ENCODE data around the gene MRGPRD. TPM values are rescaled to one million over a fixed set of nuclear protein-coding genes. Genes with fewer than 3 reads are reported as not detected.

Gene MRGPRD
- total and polyA plus RNA-seq, 2 of the 8 experiments (the other 6 are each of a cell fraction or from before 2014, with no cell fraction given): not detected

GRCh38 chr11:68976563-68976962 is 4.2 kb downstream of the MRGPRD start:
- 96% methylated on average over 3 of the region's 4 CpGs; no CpG with 5 or more reads in 1 of the 2 experiments for WGBS, 2 experiments (ENCODE audit: extremely low coverage in 1 of 2, insufficient coverage in 1 of 2, insufficient read length in 1 of 2, insufficient replicate concordance in 2 of 2, low coverage in 1 of 2, low lambda C conversion rate in 2 of 2, missing lambda C conversion rate in 1 of 2)
- H2BK20ac ChIP-seq (ENCODE audit: low read length): no peak overlapping the region
- FAIRE-seq: no peak

More at GRCh38 chr11:68976563-68976962, 4.2 kb downstream of the MRGPRD start:
- TF ChIP-seq RAD21 (IDR thresholded peaks at IDR 0.05 in 1 of 2, conservative IDR thresholded peaks at IDR 0.05 in 1 of 2; ENCODE audit: low read depth in 2 of 2, low read length in 2 of 2) (no peak), TBP (IDR thresholded peaks at IDR 0.05; ENCODE audit: low read depth, low read length) (no peak), ASH2L (IDR thresholded peaks at IDR 0.05; ENCODE audit: low read length) (no peak)
- Histone ChIP-seq H3K4me2 (ENCODE audit: insufficient read depth in 1 of 2, low read depth in 2 of 2, low read length in 2 of 2) (no peak overlapping the region), H3K79me1 (ENCODE audit: low read depth, low read length) (no peaks in the 10 kb centered on the region), H2BK5ac (ENCODE audit: low read depth, low read length) (no peak overlapping the region), H3K23ac (ENCODE audit: insufficient read length) (no peak overlapping the region), H2AK5ac (ENCODE audit: low read depth, low read length) (no peak overlapping the region), H4K8ac (ENCODE audit: extremely low read depth, insufficient read depth, low read length) (no peak overlapping the region), H2BK15ac (ENCODE audit: low read length) (no peak overlapping the region), H3K14ac (ENCODE audit: insufficient read length) (no peak overlapping the region), H3K79me2 (ENCODE audit: control insufficient read depth in 1 of 2, insufficient read depth in 2 of 2, low read length in 2 of 2) (no peaks in the 10 kb centered on the region), H3K23me2 (ENCODE audit: low read depth, low read length) (no peaks in the 10 kb centered on the region), H3K36me3 (ENCODE audit: control insufficient read depth in 2 of 4, insufficient read depth in 4 of 4, low read length in 3 of 4) (no peaks in the 10 kb centered on the region), H3K4me3 (ENCODE audit: extremely low read depth in 1 of 4, insufficient read depth in 2 of 4, low read depth in 3 of 4, low read length in 4 of 4) (no peak overlapping the region), H3K27me3 (replicated peaks in 1 of 4; ENCODE audit: control insufficient read depth in 3 of 4, extremely low read depth in 1 of 4, insufficient read depth in 3 of 4, low read length in 3 of 4) (no peaks in the 10 kb centered on the region; a peak in 2 of 7 replicates), H2BK120ac (replicated peaks; ENCODE audit: low read depth, low read length) (no peak overlapping the region), H3K4me1 (replicated peaks in 1 of 4; ENCODE audit: control insufficient read depth in 3 of 4, insufficient read depth in 4 of 4, low read length in 3 of 4) (peaks cover 0 to 3% (median 1%) of the 10 kb centered on the region in 4 experiments; a peak in 1 of 7 replicates), H4K91ac (replicated peaks; ENCODE audit: insufficient read length, low read length) (no peak overlapping the region), H3K56ac (replicated peaks; ENCODE audit: insufficient read length, low read depth, low read length) (no peak overlapping the region), H3K4ac (replicated peaks; ENCODE audit: insufficient read length, low read depth, low read length) (no peak overlapping the region), H3K27ac (ENCODE audit: low read depth, low read length) (no peak overlapping the region), H4K5ac (ENCODE audit: insufficient read length, low read depth, low read length) (no peak overlapping the region), H3K9me3 (ENCODE audit: insufficient read depth in 2 of 2, low read depth in 1 of 2, low read length in 1 of 2) (peaks cover 0 to 5% of the 10 kb centered on the region in 2 experiments; a peak in 1 of 4 replicates), H4K20me1 (replicated peaks in 1 of 2; ENCODE audit: control insufficient read depth in 1 of 2, insufficient read depth in 2 of 2, low read length in 2 of 2) (no peaks in the 10 kb centered on the region), H3K18ac (ENCODE audit: extremely low read depth, low read length) (no peak overlapping the region), H3K9ac (replicated peaks in 1 of 4; ENCODE audit: extremely low read depth in 1 of 4, low read depth in 3 of 4, low read length in 3 of 4) (no peak overlapping the region), H2AFZ (ENCODE audit: low read length) (no peak overlapping the region), H2BK12ac (ENCODE audit: low read depth, low read length) (no peak overlapping the region)
- ChIA-PET POLR2A (ENCODE audit: partially characterized antibody) (no interaction called here), CTCF (ENCODE audit: partially characterized antibody) (interaction anchor here (1.0 to 1.8 kb wide), 2 partner anchors 13 to 24 kb away, joined by 3 to 4 read pairs; no protein-coding TSS in a partner anchor)
- DNase-seq (ENCODE audit: low read depth in 1 of 2, low spot score in 2 of 2): no peak

Measured in H1 (cell line).